Measurements from ENCODE around the gene SOX10. TPM values are rescaled to one million over a fixed set of nuclear protein-coding genes. Genes with fewer than 3 reads are reported as not detected.

The SOX10 gene
- total RNA-seq, 2 experiments from 2014 or later = not detected

- Mint-ChIP-seq H3K27me3 (no peaks in the 10 kb centered on the region), H3K4me1 (ENCODE audit: low read depth) (peaks cover 4% of the 10 kb centered on the region), H3K36me3 (ENCODE audit: low read depth) (peaks cover 41% of the 10 kb centered on the region), H3K27ac (no peak overlapping the region), H3K9me3 (no peaks in the 10 kb centered on the region), H3K4me3 (no peak overlapping the region)
- POLR2A ChIA-PET = no interaction called here
- Histone ChIP-seq H3K9me3 (ENCODE audit: control insufficient read depth in 1 of 2, insufficient read depth in 1 of 2, low read length in 2 of 2) (no peaks in the 10 kb centered on the region), H3K4me3 (ENCODE audit: low read length) (no peak overlapping the region), H3K4me1 (ENCODE audit: insufficient read depth, low read length) (peaks cover 4% of the 10 kb centered on the region), H3K36me3 (ENCODE audit: insufficient read depth, low read length) (peaks cover 49% of the 10 kb centered on the region), H3K27ac (ENCODE audit: low read depth in 1 of 2, low read length in 2 of 2) (no peak overlapping the region), H3K27me3 (ENCODE audit: control insufficient read depth in 1 of 2, insufficient read depth in 2 of 2, low read length in 2 of 2) (no peaks in the 10 kb centered on the region)
- no peak for ATAC-seq (ENCODE audit: poor library complexity)
- intact Hi-C loops (cut with DNase I, micrococcal nuclease) = no loop called here
- no peak for TF ChIP-seq CTCF (IDR thresholded peaks at IDR 0.05)
- no peak for DNase-seq
- CTCF ChIA-PET = no interaction called here
Observed at GRCh38 chr22:37924386-37925065, 59.8 kb downstream of the SOX10 start.

- Mint-ChIP-seq H3K9me3 (no peaks in the 10 kb centered on the region), H3K27me3 (no peaks in the 10 kb centered on the region), H3K4me3 (no peak overlapping the region), H3K27ac (no peak overlapping the region), H3K4me1 (ENCODE audit: low read depth) (peaks cover 4% of the 10 kb centered on the region), H3K36me3 (ENCODE audit: low read depth) (peaks cover 36% of the 10 kb centered on the region)
- no peak for TF ChIP-seq CTCF (IDR thresholded peaks at IDR 0.05)
- Histone ChIP-seq H3K9me3 (ENCODE audit: control insufficient read depth in 1 of 2, insufficient read depth in 1 of 2, low read length in 2 of 2) (no peaks in the 10 kb centered on the region), H3K4me3 (ENCODE audit: low read length) (no peak overlapping the region), H3K27ac (ENCODE audit: low read depth in 1 of 2, low read length in 2 of 2) (no peak overlapping the region), H3K4me1 (ENCODE audit: insufficient read depth, low read length) (peaks cover 4% of the 10 kb centered on the region), H3K36me3 (ENCODE audit: insufficient read depth, low read length) (peaks cover 46% of the 10 kb centered on the region), H3K27me3 (ENCODE audit: control insufficient read depth in 1 of 2, insufficient read depth in 2 of 2, low read length in 2 of 2) (no peaks in the 10 kb centered on the region)
- ChIA-PET CTCF (no interaction called here), POLR2A (no interaction called here)
- DNase-seq (no peak), ATAC-seq (ENCODE audit: poor library complexity) (no peak)
- intact Hi-C loops (cut with DNase I, micrococcal nuclease) = no loop called here
Observed at GRCh38 chr22:37923927-37924326, 60.4 kb downstream of the SOX10 start.

Small RNA genes lying within 50 kb of the gene (microRNA-seq; reads per million reads assigned to microRNA genes)
- not detected for gene MIR4534 (ENCODE audit: borderline microRNAs expressed, borderline replicate concordance)
- gene MIR6820 (ENCODE audit: borderline microRNAs expressed, borderline replicate concordance) = 1.2 reads per million

Other genes starting within 250 kb of the SOX10 start
- gene GCAT, start 176.6 kb downstream of the SOX10 start, total RNA-seq = 1 to 10 TPM; 1.4 to 1.8 TPM
- not detected for gene GALR3, start 161.2 kb downstream of the SOX10 start, total RNA-seq
- 10 to 100 TPM; 18.3 to 20.6 TPM for gene ANKRD54, start 140.2 kb downstream of the SOX10 start, total RNA-seq
- gene EIF3L, start 135.1 kb downstream of the SOX10 start, total RNA-seq = 100 to 1,000 TPM; 525 to 541 TPM
- gene MICALL1, start 78.3 kb downstream of the SOX10 start, total RNA-seq = 10 to 100 TPM; 16.9 to 20.7 TPM
- gene C22orf23, start 31.0 kb downstream of the SOX10 start, total RNA-seq = not detected
- 10 to 100 TPM; 20.2 to 21.1 TPM for gene POLR2F, start 30.9 kb downstream of the SOX10 start, total RNA-seq
- gene PICK1, start 72.8 kb upstream of the SOX10 start, total RNA-seq = 10 to 100 TPM; 21.2 to 25.6 TPM
- not detected for gene SLC16A8, start 99.6 kb upstream of the SOX10 start, total RNA-seq
- 1 to 10 TPM in 1 of 2 experiments, under 1 TPM in 1; 0.45 to 1.0 TPM for gene BAIAP2L2, start 126.1 kb upstream of the SOX10 start, total RNA-seq
- 10 to 100 TPM; 48.8 to 50.2 TPM for gene PLA2G6, start 197.3 kb upstream of the SOX10 start, total RNA-seq
- gene MAFF, start 217.4 kb upstream of the SOX10 start, total RNA-seq = 10 to 100 TPM; 25.6 to 27.3 TPM